IgD-negative memory B cell (primary cell): ENCODE results near the gene C5orf15. TPM values are rescaled to one million over a fixed set of nuclear protein-coding genes. Genes with fewer than 3 reads are reported as not detected.
"Not testable (repeated sequence)": the region's sequence is repeated elsewhere in the genome, so short reads cannot be mapped to it uniquely, and the experiment has no call there.

Experiments used
- H3K27ac Mint-ChIP-seq, 3 donors: one replicate each; pipeline ENCODE4 v1.8.0; 2020 to 2022; ENCODE audit warnings: mild to moderate bottlenecking in 3 of 3, mixed read lengths in 3 of 3, moderate library complexity in 1 of 3
- H3K27me3 Mint-ChIP-seq: one replicate; pipeline ENCODE4 v1.8.0; 2021; ENCODE audit warnings: mixed read lengths
- H3K36me3 Mint-ChIP-seq: one replicate; pipeline ENCODE4 v1.8.0; 2020; ENCODE audit warnings: mild to moderate bottlenecking, mixed read lengths
- H3K4me1 Mint-ChIP-seq, 3 donors: one replicate each; pipeline ENCODE4 v1.8.0; 2020 to 2022; ENCODE audit warnings: mixed read lengths in 3 of 3, mild to moderate bottlenecking in 1 of 3
- H3K4me3 Mint-ChIP-seq, 4 donors: one replicate each; pipeline ENCODE4 v1.8.0; 2020 to 2022; ENCODE audit warnings: mild to moderate bottlenecking in 4 of 4, mixed read lengths in 4 of 4, moderate library complexity in 3 of 4
- H3K9me3 Mint-ChIP-seq, 3 donors: one replicate each; pipeline ENCODE4 v1.8.0; 2020 to 2021; ENCODE audit warnings: mixed read lengths in 3 of 3, mild to moderate bottlenecking in 1 of 3
- polyA plus RNA-seq: library from polyadenylated mRNA; unstranded; fragments of 300-500 nt; fragmentation: Illumina TruSeq; gene quantifications from one replicate; pipeline ENCODE4 v1.2.3, GENCODE V29; 2021

The C5orf15 gene
- polyA plus RNA-seq, 1 donor from 2014 or later: 25.5 TPM

GRCh38 chr5:133962131-133962530 lies 6.3 kb downstream of the C5orf15 start:
- Mint-ChIP-seq H3K4me3 (peak overlapping the region in 1 of 4 donors; percentile 59), H3K27ac (peak overlapping the region in 2 of 3 donors; percentile 15 to 20)

GRCh38 chr5:133959643-133960042 lies 8.8 kb downstream of the C5orf15 start:
- H3K4me1 Mint-ChIP-seq: peaks cover 36 to 46% (median 40%) of the 10 kb centered on the region in 3 donors
- H3K36me3 Mint-ChIP-seq: peaks cover 12% of the 10 kb centered on the region
- no peaks in the 10 kb centered on the region for H3K9me3 Mint-ChIP-seq
- peak overlapping the region in 3 of 4 donors; percentile 38 to 71 (median 50) for H3K4me3 Mint-ChIP-seq
- H3K27me3 Mint-ChIP-seq: no peaks in the 10 kb centered on the region
- H3K27ac Mint-ChIP-seq: peak overlapping the region; percentile 79 to 96 (median 81)

More at GRCh38 chr5:133962131-133962530, 6.3 kb downstream of the C5orf15 start:
- H3K9me3 Mint-ChIP-seq: no peaks in the 10 kb centered on the region
- H3K4me1 Mint-ChIP-seq: peaks cover 36 to 50% (median 48%) of the 10 kb centered on the region in 3 donors
- peaks cover 12% of the 10 kb centered on the region for H3K36me3 Mint-ChIP-seq
- no peaks in the 10 kb centered on the region for H3K27me3 Mint-ChIP-seq

GRCh38 chr5:133957591-133957990 lies 10.8 kb downstream of the C5orf15 start:
- Mint-ChIP-seq H3K27me3 (no peaks in the 10 kb centered on the region), H3K9me3 (no peaks in the 10 kb centered on the region), H3K27ac (peak overlapping the region; percentile 79 to 92 (median 86)), H3K4me3 (peak overlapping the region in 3 of 4 donors; percentile 56 to 81 (median 80)), H3K36me3 (peaks cover 8% of the 10 kb centered on the region), H3K4me1 (peaks cover 32 to 36% (median 33%) of the 10 kb centered on the region in 3 donors)

- Mint-ChIP-seq H3K4me3 (peak overlapping the region in 3 of 4 donors; percentile 56 to 80 (median 76)), H3K36me3 (peaks cover 8% of the 10 kb centered on the region), H3K4me1 (peaks cover 27 to 31% (median 27%) of the 10 kb centered on the region in 3 donors), H3K27ac (peak overlapping the region; percentile 79 to 92 (median 86)), H3K9me3 (no peaks in the 10 kb centered on the region), H3K27me3 (no peaks in the 10 kb centered on the region)
Measured at GRCh38 chr5:133957080-133957479, 11.3 kb downstream of the C5orf15 start.

DNA sequence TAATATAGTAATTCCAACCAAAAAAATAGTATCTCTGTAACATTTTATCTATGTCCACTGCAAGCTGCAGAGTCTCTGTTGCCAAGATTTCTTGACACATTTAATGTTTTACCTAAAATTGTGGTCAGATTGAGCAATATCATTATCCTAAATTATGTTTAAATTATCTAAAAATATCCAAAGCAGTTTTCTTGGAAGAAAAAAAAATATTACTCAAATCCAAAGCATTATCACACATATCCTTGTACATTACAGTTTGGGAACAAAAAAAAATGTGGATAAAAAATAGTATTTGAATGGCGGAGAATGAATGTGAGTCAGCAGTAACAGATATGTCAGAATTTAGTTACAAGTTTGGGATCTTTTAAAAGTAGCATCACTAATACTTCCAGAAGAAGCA lies 12.2 kb downstream of the C5orf15 start:
- Mint-ChIP-seq H3K4me1 (peaks cover 27 to 31% (median 27%) of the 10 kb centered on the region in 3 donors), H3K27ac (peak overlapping the region in 1 of 3 donors; percentile 92)
- H3K27me3 Mint-ChIP-seq, H3K9me3 Mint-ChIP-seq, H3K36me3 Mint-ChIP-seq, H3K4me3 Mint-ChIP-seq: not testable (repeated sequence)

DNA sequence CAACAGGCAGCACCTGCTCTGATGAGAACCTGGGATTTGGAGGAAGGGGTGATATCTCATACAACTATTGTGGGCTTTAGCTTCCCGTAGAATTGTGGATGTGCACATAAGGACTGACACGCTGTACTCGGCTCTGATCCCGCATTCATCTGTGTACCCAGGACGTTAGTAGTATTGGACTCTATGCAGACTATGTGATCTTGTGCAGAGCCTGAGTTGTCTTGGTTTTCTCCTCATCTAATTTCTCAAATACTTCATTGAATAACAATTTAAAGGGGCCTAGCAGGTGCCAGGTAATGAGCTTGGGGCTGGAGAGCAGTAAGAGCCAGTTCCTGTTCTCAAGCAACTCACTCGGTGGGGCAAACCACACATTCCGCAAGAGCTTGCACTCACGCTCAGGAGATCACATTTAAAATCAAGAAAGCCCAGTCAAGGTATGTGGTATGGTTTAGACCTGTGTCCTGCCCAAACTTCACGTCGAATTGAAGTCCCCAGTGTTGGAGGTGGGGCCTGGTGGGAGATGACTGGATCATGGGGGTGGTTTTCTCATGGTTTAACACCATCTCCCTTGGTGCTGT lies 14.8 kb downstream of the C5orf15 start:
- peaks cover 3% of the 10 kb centered on the region for H3K36me3 Mint-ChIP-seq
- peaks cover 12 to 17% (median 13%) of the 10 kb centered on the region in 3 donors for H3K4me1 Mint-ChIP-seq
- no peak overlapping the region for H3K4me3 Mint-ChIP-seq
- H3K9me3 Mint-ChIP-seq: no peaks in the 10 kb centered on the region
- H3K27ac Mint-ChIP-seq: no peak overlapping the region
- no peaks in the 10 kb centered on the region for H3K27me3 Mint-ChIP-seq

- Mint-ChIP-seq H3K4me1 (peaks cover 12 to 16% (median 13%) of the 10 kb centered on the region in 3 donors), H3K27me3 (no peaks in the 10 kb centered on the region), H3K4me3 (no peak overlapping the region), H3K36me3 (peaks cover 3% of the 10 kb centered on the region), H3K9me3 (no peaks in the 10 kb centered on the region), H3K27ac (peak overlapping the region in 1 of 3 donors; percentile 67)
Measured at GRCh38 chr5:133952729-133953567, 15.5 kb downstream of the C5orf15 start.

- Mint-ChIP-seq H3K4me3 (no peak overlapping the region), H3K4me1 (peaks cover 0 to 3% (median 2%) of the 10 kb centered on the region in 3 donors), H3K36me3 (peaks cover 3% of the 10 kb centered on the region), H3K27me3 (no peaks in the 10 kb centered on the region), H3K27ac (peak overlapping the region in 1 of 3 donors; percentile 80), H3K9me3 (no peaks in the 10 kb centered on the region)
Measured at GRCh38 chr5:133950821-133951612, 17.4 kb downstream of the C5orf15 start.

DNA sequence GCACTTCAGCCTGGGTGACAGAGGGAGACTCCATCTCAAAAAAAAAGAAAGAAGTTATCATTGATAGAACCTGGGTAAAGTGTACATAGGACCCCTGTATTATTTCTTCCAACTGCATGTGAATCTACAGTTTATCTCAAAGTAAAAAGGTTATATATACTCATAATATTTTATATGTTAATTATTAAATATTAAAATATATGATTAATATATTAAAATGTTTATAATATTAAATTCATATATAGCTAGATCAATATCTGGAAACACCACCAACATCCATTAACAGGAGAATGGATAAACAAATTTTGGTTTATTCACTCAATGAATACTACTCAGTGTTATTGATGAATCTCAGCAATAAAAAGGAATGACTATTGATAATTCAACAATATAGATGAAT lies 19.7 kb downstream of the C5orf15 start:
- Mint-ChIP-seq H3K9me3 (no peaks in the 10 kb centered on the region), H3K4me3 (no peak overlapping the region), H3K27ac (no peak overlapping the region), H3K27me3 (no peaks in the 10 kb centered on the region), H3K36me3 (peaks cover 3% of the 10 kb centered on the region), H3K4me1 (peaks cover 0 to 8% (median 6%) of the 10 kb centered on the region in 3 donors)

- peaks cover 0 to 8% (median 4%) of the 10 kb centered on the region in 3 donors for H3K4me1 Mint-ChIP-seq
- no peak overlapping the region for H3K27ac Mint-ChIP-seq
Measured at GRCh38 chr5:133947431-133947841, 21.0 kb downstream of the C5orf15 start.

GRCh38 chr5:133945568-133945967 lies 22.9 kb downstream of the C5orf15 start:
- H3K27me3 Mint-ChIP-seq: no peaks in the 10 kb centered on the region
- H3K4me3 Mint-ChIP-seq: no peak overlapping the region
- H3K36me3 Mint-ChIP-seq: no peaks in the 10 kb centered on the region
- H3K27ac Mint-ChIP-seq: peak overlapping the region in 2 of 3 donors; percentile 43 to 44
- H3K9me3 Mint-ChIP-seq: no peaks in the 10 kb centered on the region
- peaks cover 1 to 10% (median 8%) of the 10 kb centered on the region in 3 donors for H3K4me1 Mint-ChIP-seq

More at GRCh38 chr5:133947431-133947841, 21.0 kb downstream of the C5orf15 start:
- H3K4me3 Mint-ChIP-seq: no peak overlapping the region
- no peaks in the 10 kb centered on the region for H3K36me3 Mint-ChIP-seq
- H3K9me3 Mint-ChIP-seq: no peaks in the 10 kb centered on the region
- H3K27me3 Mint-ChIP-seq: no peaks in the 10 kb centered on the region

GRCh38 chr5:133944263-133945185 lies 23.9 kb downstream of the C5orf15 start:
- peaks cover 11 to 13% (median 12%) of the 10 kb centered on the region in 3 donors for H3K4me1 Mint-ChIP-seq
- no peak overlapping the region for H3K4me3 Mint-ChIP-seq
- no peaks in the 10 kb centered on the region for H3K9me3 Mint-ChIP-seq
- no peaks in the 10 kb centered on the region for H3K36me3 Mint-ChIP-seq
- H3K27ac Mint-ChIP-seq: peak overlapping the region in 1 of 3 donors; percentile 43
- no peaks in the 10 kb centered on the region for H3K27me3 Mint-ChIP-seq

- Mint-ChIP-seq H3K4me3 (no peak overlapping the region), H3K27me3 (no peaks in the 10 kb centered on the region), H3K9me3 (no peaks in the 10 kb centered on the region), H3K4me1 (peaks cover 22 to 24% (median 22%) of the 10 kb centered on the region in 3 donors), H3K27ac (no peak overlapping the region), H3K36me3 (no peaks in the 10 kb centered on the region)
Measured at GRCh38 chr5:133943475-133943817, 25.0 kb downstream of the C5orf15 start.
